Esophagus muscularis mucosa (tissue), 4 donors: ENCODE results near the gene KCNQ1. TPM values are rescaled to one million over a fixed set of nuclear protein-coding genes. Genes with fewer than 3 reads are reported as not detected.

Source experiments
- DNase-seq: peaks from one replicate; pipeline ENCODE4 v3.0.0-alpha.2; 2017; ENCODE audit errors: extremely low spot score
- H3K27ac ChIP-seq, 4 donors: fragments of 200-600 bp; sonication (generic); replicated peaks in 1 of 4; 1 replicate in 3 of 4; 2 replicates in 1 of 4; pipeline ENCODE4 v1.5.1; 2016 to 2019; ENCODE audit warnings: mild to moderate bottlenecking in 1 of 4
- H3K27me3 ChIP-seq, 4 donors: fragments of 200-600 bp; sonication (generic); one replicate each; pipeline versions ENCODE4 v1.5.1 to v1.6.0; 2016 to 2019
- H3K36me3 ChIP-seq, 4 donors: fragments of 200-600 bp; sonication (generic); one replicate each; pipeline ENCODE4 v1.5.1; 2016 to 2019
- H3K4me1 ChIP-seq, 4 donors: fragments of 200-600 bp; sonication (generic); one replicate each; pipeline ENCODE4 v1.5.1; 2016 to 2019
- H3K4me3 ChIP-seq, 4 donors: fragments of 200-600 bp; sonication (generic); 1 replicate in 2 of 4; 2 replicates in 2 of 4; pipeline ENCODE4 v1.5.1; 2016 to 2019; ENCODE audit warnings: mild to moderate bottlenecking in 4 of 4, moderate library complexity in 1 of 4
- H3K9me3 ChIP-seq, 4 donors: fragments of 200-600 bp; sonication (generic); 1 replicate in 3 of 4; 2 replicates in 1 of 4; pipeline ENCODE4 v1.5.1; 2016 to 2019
- CTCF ChIP-seq, 3 experiments: fragments of 200-600 bp in 2 of 3; fragments of 450-650 bp in 1 of 3; sonication (generic) in 2 of 3; IDR thresholded peaks; one replicate each; pipeline ENCODE4 v1.5.1; 2017 to 2019; ENCODE audit warnings: antibody characterized with exemption in 3 of 3, mild to moderate bottlenecking in 2 of 3, moderate library complexity in 1 of 3
- EP300 ChIP-seq: sonication (generic); formaldehyde crosslinking; IDR thresholded peaks from one replicate; pipeline ENCODE4 v1.6.1; 2017; ENCODE audit warnings: antibody characterized with exemption
- POLR2A ChIP-seq: fragments of 450-650 bp; IDR thresholded peaks from one replicate; pipeline ENCODE4 v1.6.1; 2017; ENCODE audit warnings: antibody characterized with exemption, moderate library complexity, mild to moderate bottlenecking, low read depth
- POLR2AphosphoS5 ChIP-seq, 2 donors: sonication (generic); formaldehyde crosslinking; IDR thresholded peaks; one replicate each; pipeline ENCODE4 v1.6.1; 2017; ENCODE audit warnings: antibody characterized with exemption in 2 of 2
- WGBS: methylation state at CpG from one replicate; pipeline ENCODE4 v1.1.5; 2018; 5-methylcytosine and 5-hydroxymethylcytosine counted together
- intact Hi-C: fragments of 100-400 bp; cut with DNase I; formaldehyde crosslinking; loops from one replicate; pipeline ENCODE4 v1.15.1; 2023
- total RNA-seq, 4 donors: library from RNA; depleted of rRNA; stranded (reverse); fragments of >200 nt; gene quantifications; one replicate each; pipeline versions ENCODE4 v1.1.0 to v1.2.1, GENCODE V29; 2016

The KCNQ1 gene
- total RNA-seq, 4 donors from 2014 or later, result 2.1 to 5.9 (median 4.3) TPM

GRCh38 chr11:2694995-2695939 lies 250.5 kb downstream of the KCNQ1 start:
- intact Hi-C loops, result loop anchor here (5.0 kb wide), 2 partner anchors 163 to 187 kb away; no protein-coding TSS in a partner anchor
- Histone ChIP-seq H3K27ac (no peak overlapping the region), H3K4me1 (peaks cover 25 to 70% (median 65%) of the 10 kb centered on the region in 4 donors), H3K27me3 (no peaks in the 10 kb centered on the region), H3K4me3 (no peak overlapping the region), H3K36me3 (no peaks in the 10 kb centered on the region), H3K9me3 (no peaks in the 10 kb centered on the region)
- WGBS, result 74% methylated on average over 9 of the region's 9 CpGs
- TF ChIP-seq CTCF (IDR thresholded peaks at IDR 0.05) (no peak), POLR2AphosphoS5 (IDR thresholded peaks at IDR 0.05) (no peak), EP300 (no peak), POLR2A (no peak)
- no peak for DNase-seq

DNA sequence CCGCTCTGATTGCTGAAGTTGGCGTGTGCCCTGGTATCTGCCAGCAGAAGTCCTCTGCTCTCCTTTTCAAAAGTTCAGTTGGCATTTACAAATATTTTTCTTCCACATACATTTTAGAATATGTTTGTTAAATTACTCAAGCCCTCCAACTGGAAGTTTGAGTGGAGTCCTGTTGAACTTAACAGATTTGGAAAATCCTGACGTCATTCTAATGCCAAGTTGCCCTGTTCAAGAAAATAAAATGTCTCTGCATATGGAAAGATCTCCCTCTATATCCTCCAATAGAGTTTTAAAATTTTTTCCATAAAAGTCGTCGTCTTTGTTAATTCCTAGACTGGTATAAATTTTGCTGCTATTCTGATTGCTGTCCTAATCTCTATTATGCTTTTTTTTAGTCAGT lies 251.6 kb downstream of the KCNQ1 start:
- peaks cover 21 to 70% (median 65%) of the 10 kb centered on the region in 4 donors for H3K4me1 ChIP-seq
- no peak for TF ChIP-seq POLR2AphosphoS5 (IDR thresholded peaks at IDR 0.05)
- no peak for TF ChIP-seq EP300
- no peak for TF ChIP-seq POLR2A
- TF ChIP-seq CTCF (IDR thresholded peaks at IDR 0.05), result no peak
- no peak overlapping the region for H3K27ac ChIP-seq
- DNase-seq, result no peak
- no peaks in the 10 kb centered on the region for H3K36me3 ChIP-seq
- intact Hi-C loops, result loop anchor here (5.0 kb wide), 2 partner anchors 164 to 186 kb away; no protein-coding TSS in a partner anchor
- no peaks in the 10 kb centered on the region for H3K27me3 ChIP-seq
- no peaks in the 10 kb centered on the region for H3K9me3 ChIP-seq
- 83% methylated on average over 5 of the region's 5 CpGs for WGBS
- no peak overlapping the region for H3K4me3 ChIP-seq

DNA sequence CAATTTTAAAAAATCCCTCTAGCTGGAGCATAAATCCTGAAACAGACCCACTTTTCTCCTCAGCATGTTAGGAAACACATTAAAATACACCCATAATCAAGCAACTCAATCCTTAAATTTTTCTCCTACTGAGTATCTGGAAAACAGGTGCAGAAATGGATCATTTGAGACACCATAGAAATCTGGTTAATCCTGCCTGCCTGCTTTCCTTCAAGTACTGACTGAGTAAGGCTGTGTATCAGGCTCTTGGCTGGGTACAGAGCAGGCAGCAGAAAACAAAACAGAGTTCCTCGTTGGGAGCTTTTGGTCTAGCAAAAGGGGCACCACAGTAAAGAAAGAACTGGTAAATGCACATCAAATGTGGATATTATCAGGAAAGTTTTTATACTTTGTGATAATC lies 253.1 kb downstream of the KCNQ1 start:
- Histone ChIP-seq H3K27ac (peak overlapping the region in 1 of 4 donors; percentile 92), H3K4me1 (peaks cover 13 to 56% (median 51%) of the 10 kb centered on the region in 4 donors), H3K4me3 (peak overlapping the region; percentile 59 to 85 (median 78)), H3K9me3 (no peaks in the 10 kb centered on the region), H3K27me3 (no peaks in the 10 kb centered on the region), H3K36me3 (no peaks in the 10 kb centered on the region)
- TF ChIP-seq CTCF (IDR thresholded peaks at IDR 0.05) (no peak), POLR2A (no peak), POLR2AphosphoS5 (IDR thresholded peaks at IDR 0.05) (no peak), EP300 (no peak)
- DNase-seq, result no peak
- intact Hi-C loops, result loop anchor here (5.0 kb wide), 2 partner anchors 166 to 184 kb away; no protein-coding TSS in a partner anchor
- WGBS, result 31% methylated on average over 1 of the region's 1 CpG

DNA sequence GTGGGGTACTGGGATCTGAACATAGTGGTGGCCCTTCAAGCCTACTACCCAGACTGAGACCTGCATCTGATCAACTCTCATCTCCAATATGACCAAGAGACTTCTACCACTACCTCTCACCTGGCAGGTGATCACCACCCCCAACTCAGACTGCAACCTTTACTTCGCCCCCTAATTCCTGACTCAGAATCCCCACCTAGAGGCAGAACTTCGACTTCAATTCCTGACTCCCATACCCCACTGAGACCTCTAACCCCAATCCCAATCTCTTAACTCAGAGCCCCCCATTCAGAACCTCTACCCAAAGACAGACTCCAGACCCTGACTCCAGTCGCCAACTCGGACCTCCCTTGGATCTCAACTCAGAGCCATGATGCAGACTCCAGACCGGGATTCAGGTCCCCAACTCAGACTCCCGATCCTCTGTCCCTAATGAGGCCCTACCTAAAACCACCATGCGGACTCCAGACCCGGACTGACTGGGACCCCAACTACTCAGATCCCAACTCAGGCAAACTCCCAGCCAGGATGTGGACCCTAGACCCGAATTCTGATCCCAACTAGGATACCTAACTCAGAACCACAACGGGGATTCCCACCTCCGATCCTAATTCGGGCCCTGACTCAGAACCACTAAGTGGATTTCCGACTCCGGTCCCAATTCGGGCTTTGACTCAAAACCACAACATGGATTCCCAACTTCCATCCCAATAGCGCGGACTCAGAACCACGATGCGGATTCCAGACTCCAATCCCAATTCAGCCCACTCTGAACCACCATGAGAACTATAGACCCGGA lies 253.8 kb downstream of the KCNQ1 start:
- H3K36me3 ChIP-seq, result no peaks in the 10 kb centered on the region
- H3K4me3 ChIP-seq, result peak overlapping the region; percentile 59 to 85 (median 78)
- TF ChIP-seq POLR2A (no peak), POLR2AphosphoS5 (IDR thresholded peaks at IDR 0.05) (no peak), EP300 (no peak), CTCF (IDR thresholded peaks at IDR 0.05) (no peak)
- intact Hi-C loops, result loop anchor here (5.0 kb wide), 2 partner anchors 166 to 184 kb away; no protein-coding TSS in a partner anchor
- H3K27me3 ChIP-seq, result no peaks in the 10 kb centered on the region
- no peak for DNase-seq
- no peaks in the 10 kb centered on the region for H3K9me3 ChIP-seq
- H3K4me1 ChIP-seq, result peaks cover 7 to 49% (median 47%) of the 10 kb centered on the region in 4 donors
- H3K27ac ChIP-seq, result peak overlapping the region; percentile 88 to 96 (median 92)
- 52% methylated on average over 18 of the region's 20 CpGs for WGBS
